ENCODE data around the gene FSIP2. TPM values are rescaled to one million over a fixed set of nuclear protein-coding genes. Genes with fewer than 3 reads are reported as not detected.

The FSIP2 gene
- total RNA-seq, 1 experiment from 2014 or later, result 2.2 TPM

DNA sequence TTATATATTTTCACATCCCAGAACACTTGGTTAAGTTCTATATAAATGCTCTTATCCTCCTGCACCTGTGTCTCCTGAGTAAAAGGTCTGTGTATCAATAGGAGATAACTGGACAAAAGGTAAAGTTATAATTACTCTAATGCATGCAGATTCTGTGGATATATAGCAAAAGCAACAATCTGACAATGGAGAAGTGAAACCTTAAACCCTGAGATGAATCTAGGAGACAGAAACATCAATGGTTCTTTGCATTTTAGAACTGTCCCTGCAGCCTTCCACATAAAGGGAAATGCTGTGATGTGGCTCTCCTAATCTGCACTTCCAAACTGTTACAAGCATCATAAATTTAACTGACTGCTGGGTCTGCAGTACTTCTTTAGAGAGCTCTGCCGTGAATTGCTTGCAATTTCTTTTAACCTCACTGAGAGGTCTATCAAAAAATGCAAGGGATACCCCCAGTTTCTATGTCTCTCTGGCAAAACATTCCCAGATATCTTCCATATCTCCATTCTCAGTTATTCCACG lies 42.8 kb upstream of the FSIP2 start (continued):
- TF ChIP-seq, protein P1, sequence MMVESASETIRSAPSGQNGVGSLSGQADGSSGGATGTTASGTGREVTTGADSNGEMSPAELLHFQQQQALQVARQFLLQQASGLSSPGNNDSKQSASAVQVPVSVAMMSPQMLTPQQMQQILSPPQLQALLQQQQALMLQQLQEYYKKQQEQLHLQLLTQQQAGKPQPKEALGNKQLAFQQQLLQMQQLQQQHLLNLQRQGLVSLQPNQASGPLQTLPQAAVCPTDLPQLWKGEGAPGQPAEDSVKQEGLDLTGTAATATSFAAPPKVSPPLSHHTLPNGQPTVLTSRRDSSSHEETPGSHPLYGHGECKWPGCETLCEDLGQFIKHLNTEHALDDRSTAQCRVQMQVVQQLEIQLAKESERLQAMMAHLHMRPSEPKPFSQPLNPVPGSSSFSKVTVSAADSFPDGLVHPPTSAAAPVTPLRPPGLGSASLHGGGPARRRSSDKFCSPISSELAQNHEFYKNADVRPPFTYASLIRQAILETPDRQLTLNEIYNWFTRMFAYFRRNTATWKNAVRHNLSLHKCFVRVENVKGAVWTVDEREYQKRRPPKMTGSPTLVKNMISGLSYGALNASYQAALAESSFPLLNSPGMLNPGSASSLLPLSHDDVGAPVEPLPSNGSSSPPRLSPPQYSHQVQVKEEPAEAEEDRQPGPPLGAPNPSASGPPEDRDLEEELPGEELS (CRISPR knock-in tag; IDR thresholded peaks at IDR 0.05), result no peak

DNA sequence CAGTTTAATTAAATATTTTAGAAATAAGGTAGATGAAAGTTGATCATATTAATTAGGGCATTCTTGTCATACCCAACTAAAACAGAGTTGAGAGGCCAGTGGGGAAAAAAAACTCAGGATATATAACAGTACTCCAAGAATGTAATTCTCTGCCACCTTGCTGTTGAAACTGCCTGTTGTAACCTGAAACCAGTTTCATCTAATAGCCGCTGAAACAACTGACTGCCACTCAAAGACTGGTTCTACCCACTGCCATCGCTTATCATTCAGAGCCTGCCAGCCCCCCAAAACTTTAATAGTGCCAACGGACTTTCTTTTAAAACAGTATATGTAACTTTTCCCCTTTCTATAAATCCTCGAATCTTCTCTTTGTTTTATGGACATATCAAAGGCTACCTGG lies 37.7 kb upstream of the FSIP2 start:
- Mint-ChIP-seq H3K9me3 (no peaks in the 10 kb centered on the region), H3K27me3 (ENCODE audit: low read depth) (no peaks in the 10 kb centered on the region), H3K4me1 (peaks cover 4% of the 10 kb centered on the region; the same call in 1 of the 2 replicates), H3K4me3 (no peak overlapping the region), H3K27ac (no peak overlapping the region), H3K36me3 (no peaks in the 10 kb centered on the region)
- DNase-seq (ENCODE audit: low spot score), result no peak
- TF ChIP-seq NR1H2 (CRISPR knock-in tag; IDR thresholded peaks at IDR 0.05) (no peak), OVOL2 (CRISPR knock-in tag; IDR thresholded peaks at IDR 0.05; ENCODE audit: borderline replicate concordance) (no peak), CBFB (CRISPR knock-in tag; IDR thresholded peaks at IDR 0.05; ENCODE audit: low read depth) (no peak), ZBTB21 (CRISPR knock-in tag; IDR thresholded peaks at IDR 0.05; ENCODE audit: borderline replicate concordance) (no peak), GRHL2 (CRISPR knock-in tag; IDR thresholded peaks at IDR 0.05; ENCODE audit: insufficient replicate concordance, severe bottlenecking) (no peak), ATF1 (CRISPR knock-in tag; IDR thresholded peaks at IDR 0.05) (no peak), SP1 (CRISPR knock-in tag; conservative IDR thresholded peaks at IDR 0.05) (no peak), FOXJ3 (CRISPR knock-in tag; IDR thresholded peaks at IDR 0.05; ENCODE audit: borderline replicate concordance) (no peak), FOXK1 (CRISPR knock-in tag; IDR thresholded peaks at IDR 0.05) (no peak), TP53 (CRISPR knock-in tag; IDR thresholded peaks at IDR 0.05) (no peak), KAT7 (CRISPR knock-in tag; IDR thresholded peaks at IDR 0.05; ENCODE audit: borderline replicate concordance) (no peak)
- TF ChIP-seq, protein P2, sequence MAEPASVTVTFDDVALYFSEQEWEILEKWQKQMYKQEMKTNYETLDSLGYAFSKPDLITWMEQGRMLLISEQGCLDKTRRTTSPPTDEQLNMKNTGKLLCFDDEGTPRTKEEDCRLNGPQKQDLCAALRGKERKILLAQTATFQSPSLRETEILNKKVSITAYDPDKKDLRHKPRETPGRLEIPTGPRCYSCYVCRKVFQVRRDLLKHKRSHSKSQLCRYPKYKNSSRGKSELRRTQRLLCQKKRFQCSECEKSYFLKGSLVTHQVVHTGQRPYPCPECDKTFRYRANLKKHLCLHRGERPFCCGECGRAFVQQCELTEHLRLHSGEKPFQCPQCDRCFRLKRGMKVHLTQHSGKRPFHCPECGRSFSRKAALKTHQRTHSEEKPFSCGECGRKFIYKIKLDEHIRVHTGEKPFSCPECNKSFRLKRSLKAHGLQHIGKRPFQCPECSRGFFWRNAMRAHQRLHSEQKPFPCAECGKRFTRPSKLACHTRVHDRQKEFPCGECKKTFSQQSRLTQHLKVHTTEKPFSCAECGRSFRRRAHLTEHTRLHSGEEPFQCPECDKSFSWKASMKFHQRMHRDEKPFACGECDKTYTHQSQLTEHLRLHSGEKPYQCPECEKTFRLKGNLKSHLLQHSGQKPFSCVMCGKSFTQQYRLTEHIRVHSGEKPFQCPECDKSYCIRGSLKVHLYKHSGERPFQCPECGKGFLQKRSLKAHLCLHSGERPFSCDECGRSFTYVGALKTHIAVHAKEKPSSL (CRISPR knock-in tag; conservative IDR thresholded peaks at IDR 0.05), result no peak
- TF ChIP-seq, protein P3, sequence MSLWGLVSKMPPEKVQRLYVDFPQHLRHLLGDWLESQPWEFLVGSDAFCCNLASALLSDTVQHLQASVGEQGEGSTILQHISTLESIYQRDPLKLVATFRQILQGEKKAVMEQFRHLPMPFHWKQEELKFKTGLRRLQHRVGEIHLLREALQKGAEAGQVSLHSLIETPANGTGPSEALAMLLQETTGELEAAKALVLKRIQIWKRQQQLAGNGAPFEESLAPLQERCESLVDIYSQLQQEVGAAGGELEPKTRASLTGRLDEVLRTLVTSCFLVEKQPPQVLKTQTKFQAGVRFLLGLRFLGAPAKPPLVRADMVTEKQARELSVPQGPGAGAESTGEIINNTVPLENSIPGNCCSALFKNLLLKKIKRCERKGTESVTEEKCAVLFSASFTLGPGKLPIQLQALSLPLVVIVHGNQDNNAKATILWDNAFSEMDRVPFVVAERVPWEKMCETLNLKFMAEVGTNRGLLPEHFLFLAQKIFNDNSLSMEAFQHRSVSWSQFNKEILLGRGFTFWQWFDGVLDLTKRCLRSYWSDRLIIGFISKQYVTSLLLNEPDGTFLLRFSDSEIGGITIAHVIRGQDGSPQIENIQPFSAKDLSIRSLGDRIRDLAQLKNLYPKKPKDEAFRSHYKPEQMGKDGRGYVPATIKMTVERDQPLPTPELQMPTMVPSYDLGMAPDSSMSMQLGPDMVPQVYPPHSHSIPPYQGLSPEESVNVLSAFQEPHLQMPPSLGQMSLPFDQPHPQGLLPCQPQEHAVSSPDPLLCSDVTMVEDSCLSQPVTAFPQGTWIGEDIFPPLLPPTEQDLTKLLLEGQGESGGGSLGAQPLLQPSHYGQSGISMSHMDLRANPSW (CRISPR knock-in tag; conservative IDR thresholded peaks at IDR 0.05; ENCODE audit: low read depth), result no peak
- TF ChIP-seq, protein P4, sequence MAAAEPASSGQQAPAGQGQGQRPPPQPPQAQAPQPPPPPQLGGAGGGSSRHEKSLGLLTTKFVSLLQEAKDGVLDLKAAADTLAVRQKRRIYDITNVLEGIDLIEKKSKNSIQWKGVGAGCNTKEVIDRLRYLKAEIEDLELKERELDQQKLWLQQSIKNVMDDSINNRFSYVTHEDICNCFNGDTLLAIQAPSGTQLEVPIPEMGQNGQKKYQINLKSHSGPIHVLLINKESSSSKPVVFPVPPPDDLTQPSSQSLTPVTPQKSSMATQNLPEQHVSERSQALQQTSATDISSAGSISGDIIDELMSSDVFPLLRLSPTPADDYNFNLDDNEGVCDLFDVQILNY (CRISPR knock-in tag; IDR thresholded peaks at IDR 0.05), result no peak
- TF ChIP-seq, protein P5, sequence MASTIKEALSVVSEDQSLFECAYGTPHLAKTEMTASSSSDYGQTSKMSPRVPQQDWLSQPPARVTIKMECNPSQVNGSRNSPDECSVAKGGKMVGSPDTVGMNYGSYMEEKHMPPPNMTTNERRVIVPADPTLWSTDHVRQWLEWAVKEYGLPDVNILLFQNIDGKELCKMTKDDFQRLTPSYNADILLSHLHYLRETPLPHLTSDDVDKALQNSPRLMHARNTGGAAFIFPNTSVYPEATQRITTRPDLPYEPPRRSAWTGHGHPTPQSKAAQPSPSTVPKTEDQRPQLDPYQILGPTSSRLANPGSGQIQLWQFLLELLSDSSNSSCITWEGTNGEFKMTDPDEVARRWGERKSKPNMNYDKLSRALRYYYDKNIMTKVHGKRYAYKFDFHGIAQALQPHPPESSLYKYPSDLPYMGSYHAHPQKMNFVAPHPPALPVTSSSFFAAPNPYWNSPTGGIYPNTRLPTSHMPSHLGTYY (CRISPR knock-in tag; IDR thresholded peaks at IDR 0.05), result no peak
- TF ChIP-seq, protein P6, sequence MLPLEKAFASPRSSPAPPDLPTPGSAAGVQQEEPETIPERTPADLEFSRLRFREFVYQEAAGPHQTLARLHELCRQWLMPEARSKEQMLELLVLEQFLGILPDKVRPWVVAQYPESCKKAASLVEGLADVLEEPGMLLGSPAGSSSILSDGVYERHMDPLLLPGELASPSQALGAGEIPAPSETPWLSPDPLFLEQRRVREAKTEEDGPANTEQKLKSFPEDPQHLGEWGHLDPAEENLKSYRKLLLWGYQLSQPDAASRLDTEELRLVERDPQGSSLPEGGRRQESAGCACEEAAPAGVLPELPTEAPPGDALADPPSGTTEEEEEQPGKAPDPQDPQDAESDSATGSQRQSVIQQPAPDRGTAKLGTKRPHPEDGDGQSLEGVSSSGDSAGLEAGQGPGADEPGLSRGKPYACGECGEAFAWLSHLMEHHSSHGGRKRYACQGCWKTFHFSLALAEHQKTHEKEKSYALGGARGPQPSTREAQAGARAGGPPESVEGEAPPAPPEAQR (CRISPR knock-in tag; IDR thresholded peaks at IDR 0.05), result no peak
- peak; percentile 78 for ATAC-seq
- ChIA-PET POLR2A (no interaction called here), CTCF (no interaction called here)
